Brain microvascular endothelial cell (primary cell): ENCODE measurements around the gene RUNX1.

Source experiments
- DNase-seq: peaks from one replicate; pipeline ENCODE4 v3.0.0-alpha.2; 2020
- H3K27ac ChIP-seq: fragments of 250-450 bp; sonication (Bioruptor Pico); 2 replicates; pipeline ENCODE4 v1.5.1; 2020; ENCODE audit warnings: mild to moderate bottlenecking, moderate library complexity
- H3K27me3 ChIP-seq: fragments of 250-450 bp; sonication (Bioruptor Pico); replicated peaks from 2 replicates; pipeline ENCODE4 v1.5.1; 2020; ENCODE audit warnings: mild to moderate bottlenecking
- H3K36me3 ChIP-seq: fragments of 250-450 bp; sonication (Bioruptor Pico); replicated peaks from 2 replicates; pipeline ENCODE4 v1.5.1; 2020; ENCODE audit warnings: mild to moderate bottlenecking
- H3K4me3 ChIP-seq: 2 replicates; pipeline ENCODE4 v1.5.1; 2011; ENCODE audit warnings: low read depth, mild to moderate bottlenecking, control low read depth, low read length, moderate library complexity
- in situ Hi-C: cut with HindIII; loops from 2 replicates; pipeline ENCODE4 v1.10.0; 2017; ENCODE audit warnings: low sequenced_read_pairs, low pct_ligation_motif_present
- TF ChIP-seq, protein P1 (sequence below): IDR thresholded peaks from 2 replicates; pipeline ENCODE4 v1.5.1; 2011; ENCODE audit warnings: low read depth, mild to moderate bottlenecking, moderate library complexity, low read length, control low read depth, inconsistent platforms; ENCODE audit errors: missing control alignments

Gene RUNX1

DNA sequence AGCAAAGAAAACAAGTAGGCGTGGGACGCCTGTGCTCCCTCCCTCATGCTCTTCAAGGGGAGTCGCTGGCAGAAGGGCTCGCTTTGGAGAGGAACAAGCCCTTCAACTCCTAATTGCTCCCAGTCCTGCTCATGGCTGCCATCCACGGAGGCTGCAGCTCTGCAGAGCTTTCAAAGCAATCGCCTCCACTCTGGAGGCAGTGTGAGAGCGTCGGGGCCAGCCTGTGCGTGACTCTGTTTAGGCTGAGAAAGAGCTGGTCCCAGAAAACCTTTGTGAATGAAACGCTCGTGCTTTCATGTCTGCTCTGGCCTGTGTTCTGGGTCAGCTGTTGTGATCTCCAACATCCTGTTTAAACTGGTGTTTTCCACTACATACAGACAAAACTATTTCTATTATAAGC lies 23.9 kb upstream of the RUNX1 start:
- DNase-seq, result no peak
- H3K36me3 ChIP-seq, result no peaks in the 10 kb centered on the region
- H3K27me3 ChIP-seq, result no peaks in the 10 kb centered on the region
- no peak overlapping the region for H3K27ac ChIP-seq
- TF ChIP-seq, protein P1, sequence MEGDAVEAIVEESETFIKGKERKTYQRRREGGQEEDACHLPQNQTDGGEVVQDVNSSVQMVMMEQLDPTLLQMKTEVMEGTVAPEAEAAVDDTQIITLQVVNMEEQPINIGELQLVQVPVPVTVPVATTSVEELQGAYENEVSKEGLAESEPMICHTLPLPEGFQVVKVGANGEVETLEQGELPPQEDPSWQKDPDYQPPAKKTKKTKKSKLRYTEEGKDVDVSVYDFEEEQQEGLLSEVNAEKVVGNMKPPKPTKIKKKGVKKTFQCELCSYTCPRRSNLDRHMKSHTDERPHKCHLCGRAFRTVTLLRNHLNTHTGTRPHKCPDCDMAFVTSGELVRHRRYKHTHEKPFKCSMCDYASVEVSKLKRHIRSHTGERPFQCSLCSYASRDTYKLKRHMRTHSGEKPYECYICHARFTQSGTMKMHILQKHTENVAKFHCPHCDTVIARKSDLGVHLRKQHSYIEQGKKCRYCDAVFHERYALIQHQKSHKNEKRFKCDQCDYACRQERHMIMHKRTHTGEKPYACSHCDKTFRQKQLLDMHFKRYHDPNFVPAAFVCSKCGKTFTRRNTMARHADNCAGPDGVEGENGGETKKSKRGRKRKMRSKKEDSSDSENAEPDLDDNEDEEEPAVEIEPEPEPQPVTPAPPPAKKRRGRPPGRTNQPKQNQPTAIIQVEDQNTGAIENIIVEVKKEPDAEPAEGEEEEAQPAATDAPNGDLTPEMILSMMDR, result no peak
- in situ Hi-C loops, result no loop called here
- H3K4me3 ChIP-seq, result no peak overlapping the region

DNA sequence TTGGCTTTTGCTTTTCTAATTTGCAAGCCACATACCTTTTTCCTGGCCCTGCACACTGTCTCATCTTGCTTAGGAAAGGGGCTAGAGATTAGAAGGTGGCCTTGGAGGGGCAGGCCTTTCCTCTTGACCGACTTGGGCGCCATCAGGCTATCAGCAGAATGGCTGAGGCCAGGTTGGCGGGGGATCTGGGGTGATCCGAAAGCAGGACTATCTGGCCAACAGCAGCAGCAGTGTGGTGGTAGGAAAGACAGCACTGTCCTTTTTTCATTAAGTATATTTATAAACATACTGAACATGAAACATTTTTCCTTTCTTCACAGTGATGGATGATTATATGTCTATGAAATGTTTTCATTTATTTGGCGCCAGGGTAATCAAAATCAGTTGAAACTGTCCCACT lies 23.5 kb upstream of the RUNX1 start:
- TF ChIP-seq, protein P1, result no peak
- Histone ChIP-seq H3K27me3 (no peaks in the 10 kb centered on the region), H3K4me3 (no peak overlapping the region), H3K27ac (no peak overlapping the region), H3K36me3 (no peaks in the 10 kb centered on the region)
- in situ Hi-C loops, result no loop called here
- no peak for DNase-seq

DNA sequence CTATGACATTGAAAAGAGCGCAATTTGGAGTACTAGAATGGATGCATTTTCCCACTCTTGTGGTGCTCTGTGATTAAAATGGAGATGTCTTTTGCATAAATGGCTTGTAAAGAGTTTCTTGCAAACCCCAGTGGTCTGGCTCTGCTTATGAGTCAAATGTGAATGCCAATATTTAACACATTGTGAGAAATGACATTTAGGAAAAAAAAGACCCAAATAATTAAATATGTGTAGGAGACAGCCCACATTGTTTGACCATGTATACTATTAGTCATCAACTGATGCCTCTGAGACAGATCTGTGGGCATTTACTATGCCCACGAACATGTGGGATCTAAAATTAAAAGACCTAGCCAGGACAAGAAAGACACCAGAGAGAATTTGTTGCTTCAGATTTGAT lies 22.2 kb upstream of the RUNX1 start:
- TF ChIP-seq, protein P1, result no peak
- DNase-seq, result no peak
- H3K27me3 ChIP-seq, result no peaks in the 10 kb centered on the region
- in situ Hi-C loops, result no loop called here
- no peaks in the 10 kb centered on the region for H3K36me3 ChIP-seq
- H3K27ac ChIP-seq, result no peak overlapping the region
- H3K4me3 ChIP-seq, result no peak overlapping the region

DNA sequence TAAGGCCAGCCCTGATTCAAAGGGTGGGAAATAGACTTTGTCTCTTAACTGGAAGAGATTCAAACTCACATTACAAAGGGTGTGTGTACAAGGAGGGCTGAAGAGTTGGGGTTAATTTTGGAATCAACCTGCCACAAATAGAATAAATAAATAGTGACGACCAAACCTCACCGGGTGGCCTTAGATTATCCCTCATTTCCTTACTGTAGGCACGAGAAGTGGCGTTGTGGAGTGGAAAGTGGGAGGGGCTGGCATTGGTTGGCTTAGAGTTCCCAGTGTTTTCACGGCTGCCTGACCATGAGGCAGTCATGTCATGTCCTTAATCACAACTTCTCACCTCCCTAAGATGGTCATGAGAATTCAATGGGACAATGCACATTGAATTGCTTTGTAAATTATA lies 21.3 kb upstream of the RUNX1 start:
- Histone ChIP-seq H3K27ac (no peak overlapping the region), H3K27me3 (no peaks in the 10 kb centered on the region), H3K4me3 (no peak overlapping the region), H3K36me3 (no peaks in the 10 kb centered on the region)
- in situ Hi-C loops, result no loop called here
- DNase-seq, result no peak
- TF ChIP-seq, protein P1, result no peak

DNA sequence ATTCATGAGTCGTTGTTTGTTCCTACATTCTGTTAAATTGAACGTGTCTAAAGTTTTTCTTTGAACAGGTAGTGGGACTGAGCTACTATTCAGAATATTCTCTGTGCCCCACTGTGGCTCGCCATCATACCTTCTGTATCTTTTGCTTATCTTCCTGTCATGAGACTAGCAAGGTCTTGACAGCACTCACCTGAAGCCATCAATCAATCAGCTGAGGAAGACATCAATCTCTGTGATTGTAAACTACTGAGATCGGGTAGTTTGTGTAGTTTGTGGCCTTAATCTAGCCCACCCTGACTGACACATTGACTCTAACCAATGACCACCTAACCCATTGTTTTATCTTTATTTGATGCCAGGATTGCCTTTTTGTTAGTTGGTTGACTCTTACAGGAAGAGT lies 17.7 kb upstream of the RUNX1 start:
- TF ChIP-seq, protein P1, result no peak
- in situ Hi-C loops, result no loop called here

DNA sequence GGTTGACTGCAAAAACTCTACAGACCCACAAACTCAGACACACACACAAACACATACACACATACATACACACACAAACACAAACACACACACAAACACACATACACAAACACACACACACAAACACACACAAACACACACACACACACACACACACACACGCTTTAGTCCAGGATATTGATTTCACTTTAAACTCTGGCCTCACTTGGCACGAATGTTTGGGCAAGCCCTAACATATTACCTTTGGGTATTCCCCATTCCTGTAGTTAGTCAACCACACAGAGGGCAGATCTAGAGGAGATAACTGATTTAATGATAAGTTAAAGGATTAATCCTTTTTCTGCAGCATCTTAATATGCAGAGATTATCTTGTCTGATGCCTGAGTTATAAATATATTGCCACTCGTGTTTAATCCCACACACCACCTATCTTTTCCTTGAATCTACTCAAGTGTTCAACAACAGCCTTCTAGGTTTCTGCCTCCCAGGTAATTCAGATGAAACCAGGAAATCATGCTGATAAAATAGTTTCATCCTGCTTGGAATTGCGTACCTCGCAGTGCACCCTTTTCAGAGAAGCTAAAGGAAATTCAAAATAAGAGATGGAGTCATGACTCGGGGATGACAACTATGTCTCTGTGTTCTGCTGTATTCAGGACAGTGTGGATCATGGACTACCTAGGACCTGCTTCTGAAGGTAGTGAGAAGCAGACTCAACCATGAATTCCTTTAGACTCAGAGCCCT lies 14.5 kb upstream of the RUNX1 start:
- H3K27me3 ChIP-seq, result no peaks in the 10 kb centered on the region
- H3K27ac ChIP-seq, result no peak overlapping the region
- no peaks in the 10 kb centered on the region for H3K36me3 ChIP-seq
- in situ Hi-C loops, result no loop called here
- TF ChIP-seq, protein P1, result no peak
- no peak overlapping the region for H3K4me3 ChIP-seq
- DNase-seq, result no peak

More for the DNA sequence above, 17.7 kb upstream of the RUNX1 start:
- no peak for DNase-seq
- Histone ChIP-seq H3K4me3 (no peak overlapping the region), H3K27me3 (no peaks in the 10 kb centered on the region), H3K36me3 (no peaks in the 10 kb centered on the region), H3K27ac (no peak overlapping the region)
